ENCODE results near the gene APOL1. TPM values are rescaled to one million over a fixed set of nuclear protein-coding genes. Genes with fewer than 3 reads are reported as not detected.

APOL1 gene
- total and polyA plus RNA-seq, 9 of the 15 experiments (the other 6 are each of a cell fraction or from before 2014, with no cell fraction given) = 2.5 to 9.7 (median 5.6) TPM

DNA sequence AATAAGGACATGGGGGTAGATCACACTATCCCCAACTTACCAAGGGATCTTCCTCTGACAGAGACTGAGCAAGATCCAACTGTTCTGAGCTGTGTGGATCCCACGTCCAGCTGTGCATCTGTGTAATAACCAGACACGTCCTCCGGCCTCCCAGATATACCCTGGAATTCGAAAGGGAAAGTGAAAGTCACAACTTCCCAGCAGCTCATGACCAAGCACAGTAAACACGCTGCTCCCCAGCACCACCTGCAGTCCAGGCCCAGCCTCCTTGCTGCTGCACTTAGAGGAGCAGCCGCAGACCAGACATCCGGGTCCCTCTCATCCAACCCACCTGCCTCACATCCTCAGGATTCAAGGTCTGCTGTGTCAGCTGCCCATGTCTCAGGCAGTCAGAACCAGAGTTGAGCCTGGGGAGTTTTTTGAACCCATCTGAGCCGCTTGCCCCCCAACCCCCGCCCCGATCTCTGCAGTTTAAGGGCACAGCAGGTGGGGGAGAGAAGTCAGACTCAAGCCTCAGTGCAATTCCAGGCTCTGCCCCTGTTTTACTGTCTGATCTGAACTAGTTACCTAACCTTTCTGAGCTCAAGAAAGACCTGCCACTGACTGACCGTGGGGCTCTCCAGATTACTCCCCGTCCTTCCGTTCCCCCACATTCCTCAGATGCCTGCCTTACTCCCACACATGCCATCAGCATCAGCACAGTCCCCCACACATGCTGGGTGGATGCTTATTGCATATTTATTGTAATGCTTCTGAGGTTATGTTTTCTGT, 13.3 kb upstream of the APOL1 start, which contains the start of gene APOL2 (continued):
- TF ChIP-seq, protein P1, sequence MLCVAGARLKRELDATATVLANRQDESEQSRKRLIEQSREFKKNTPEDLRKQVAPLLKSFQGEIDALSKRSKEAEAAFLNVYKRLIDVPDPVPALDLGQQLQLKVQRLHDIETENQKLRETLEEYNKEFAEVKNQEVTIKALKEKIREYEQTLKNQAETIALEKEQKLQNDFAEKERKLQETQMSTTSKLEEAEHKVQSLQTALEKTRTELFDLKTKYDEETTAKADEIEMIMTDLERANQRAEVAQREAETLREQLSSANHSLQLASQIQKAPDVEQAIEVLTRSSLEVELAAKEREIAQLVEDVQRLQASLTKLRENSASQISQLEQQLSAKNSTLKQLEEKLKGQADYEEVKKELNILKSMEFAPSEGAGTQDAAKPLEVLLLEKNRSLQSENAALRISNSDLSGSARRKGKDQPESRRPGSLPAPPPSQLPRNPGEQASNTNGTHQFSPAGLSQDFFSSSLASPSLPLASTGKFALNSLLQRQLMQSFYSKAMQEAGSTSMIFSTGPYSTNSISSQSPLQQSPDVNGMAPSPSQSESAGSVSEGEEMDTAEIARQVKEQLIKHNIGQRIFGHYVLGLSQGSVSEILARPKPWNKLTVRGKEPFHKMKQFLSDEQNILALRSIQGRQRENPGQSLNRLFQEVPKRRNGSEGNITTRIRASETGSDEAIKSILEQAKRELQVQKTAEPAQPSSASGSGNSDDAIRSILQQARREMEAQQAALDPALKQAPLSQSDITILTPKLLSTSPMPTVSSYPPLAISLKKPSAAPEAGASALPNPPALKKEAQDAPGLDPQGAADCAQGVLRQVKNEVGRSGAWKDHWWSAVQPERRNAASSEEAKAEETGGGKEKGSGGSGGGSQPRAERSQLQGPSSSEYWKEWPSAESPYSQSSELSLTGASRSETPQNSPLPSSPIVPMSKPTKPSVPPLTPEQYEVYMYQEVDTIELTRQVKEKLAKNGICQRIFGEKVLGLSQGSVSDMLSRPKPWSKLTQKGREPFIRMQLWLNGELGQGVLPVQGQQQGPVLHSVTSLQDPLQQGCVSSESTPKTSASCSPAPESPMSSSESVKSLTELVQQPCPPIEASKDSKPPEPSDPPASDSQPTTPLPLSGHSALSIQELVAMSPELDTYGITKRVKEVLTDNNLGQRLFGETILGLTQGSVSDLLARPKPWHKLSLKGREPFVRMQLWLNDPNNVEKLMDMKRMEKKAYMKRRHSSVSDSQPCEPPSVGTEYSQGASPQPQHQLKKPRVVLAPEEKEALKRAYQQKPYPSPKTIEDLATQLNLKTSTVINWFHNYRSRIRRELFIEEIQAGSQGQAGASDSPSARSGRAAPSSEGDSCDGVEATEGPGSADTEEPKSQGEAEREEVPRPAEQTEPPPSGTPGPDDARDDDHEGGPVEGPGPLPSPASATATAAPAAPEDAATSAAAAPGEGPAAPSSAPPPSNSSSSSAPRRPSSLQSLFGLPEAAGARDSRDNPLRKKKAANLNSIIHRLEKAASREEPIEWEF (CRISPR knock-in tag; IDR thresholded peaks at IDR 0.05) = no peak
- no peak for TF ChIP-seq LARP7 (IDR thresholded peaks at IDR 0.05)
- TF ChIP-seq SMC3 (conservative IDR thresholded peaks at IDR 0.05; ENCODE audit: insufficient read depth, low read depth, low read length) = 0 out of 2 replicates have a peak, but pooled peaks have one; percentile 17
- TF ChIP-seq TRIM24 (IDR thresholded peaks at IDR 0.05) = no peak
- peak; percentile 65; the same call in 1 of the 2 replicates for TF ChIP-seq NFE2 (IDR thresholded peaks at IDR 0.05; ENCODE audit: low read depth)
- TF ChIP-seq FIP1L1 (IDR thresholded peaks at IDR 0.05; ENCODE audit: low read depth, low read length, poor library complexity, severe bottlenecking) = no peak
- no peak for TF ChIP-seq KAT7 (CRISPR knock-in tag; IDR thresholded peaks at IDR 0.05; ENCODE audit: borderline replicate concordance)
- TF ChIP-seq, protein P2, sequence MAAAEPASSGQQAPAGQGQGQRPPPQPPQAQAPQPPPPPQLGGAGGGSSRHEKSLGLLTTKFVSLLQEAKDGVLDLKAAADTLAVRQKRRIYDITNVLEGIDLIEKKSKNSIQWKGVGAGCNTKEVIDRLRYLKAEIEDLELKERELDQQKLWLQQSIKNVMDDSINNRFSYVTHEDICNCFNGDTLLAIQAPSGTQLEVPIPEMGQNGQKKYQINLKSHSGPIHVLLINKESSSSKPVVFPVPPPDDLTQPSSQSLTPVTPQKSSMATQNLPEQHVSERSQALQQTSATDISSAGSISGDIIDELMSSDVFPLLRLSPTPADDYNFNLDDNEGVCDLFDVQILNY (CRISPR knock-in tag; IDR thresholded peaks at IDR 0.05) = no peak
- TF ChIP-seq FOXM1 (IDR thresholded peaks at IDR 0.05; ENCODE audit: low read depth) = peak; percentile 85
- no peak for TF ChIP-seq FOXM1 (CRISPR knock-in tag; IDR thresholded peaks at IDR 0.05; ENCODE audit: low read depth)
- TF ChIP-seq, protein P3, sequence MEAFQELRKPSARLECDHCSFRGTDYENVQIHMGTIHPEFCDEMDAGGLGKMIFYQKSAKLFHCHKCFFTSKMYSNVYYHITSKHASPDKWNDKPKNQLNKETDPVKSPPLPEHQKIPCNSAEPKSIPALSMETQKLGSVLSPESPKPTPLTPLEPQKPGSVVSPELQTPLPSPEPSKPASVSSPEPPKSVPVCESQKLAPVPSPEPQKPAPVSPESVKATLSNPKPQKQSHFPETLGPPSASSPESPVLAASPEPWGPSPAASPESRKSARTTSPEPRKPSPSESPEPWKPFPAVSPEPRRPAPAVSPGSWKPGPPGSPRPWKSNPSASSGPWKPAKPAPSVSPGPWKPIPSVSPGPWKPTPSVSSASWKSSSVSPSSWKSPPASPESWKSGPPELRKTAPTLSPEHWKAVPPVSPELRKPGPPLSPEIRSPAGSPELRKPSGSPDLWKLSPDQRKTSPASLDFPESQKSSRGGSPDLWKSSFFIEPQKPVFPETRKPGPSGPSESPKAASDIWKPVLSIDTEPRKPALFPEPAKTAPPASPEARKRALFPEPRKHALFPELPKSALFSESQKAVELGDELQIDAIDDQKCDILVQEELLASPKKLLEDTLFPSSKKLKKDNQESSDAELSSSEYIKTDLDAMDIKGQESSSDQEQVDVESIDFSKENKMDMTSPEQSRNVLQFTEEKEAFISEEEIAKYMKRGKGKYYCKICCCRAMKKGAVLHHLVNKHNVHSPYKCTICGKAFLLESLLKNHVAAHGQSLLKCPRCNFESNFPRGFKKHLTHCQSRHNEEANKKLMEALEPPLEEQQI (IDR thresholded peaks at IDR 0.05) = no peak
- peak; percentile 98 to 99 for TF ChIP-seq FOXK2 (conservative IDR thresholded peaks at IDR 0.05 in 1 of 2, IDR thresholded peaks at IDR 0.05 in 1 of 2; ENCODE audit: low read depth in 2 of 2)
- TF ChIP-seq MCM3 (IDR thresholded peaks at IDR 0.05) = no peak
- TF ChIP-seq RBFOX2 (IDR thresholded peaks at IDR 0.05; ENCODE audit: low read depth, low read length) = 0 out of 2 replicates have a peak, but pooled peaks have one; percentile 19
- TF ChIP-seq ZSCAN32 (CRISPR knock-in tag; IDR thresholded peaks at IDR 0.05) = no peak
- TF ChIP-seq FOXJ2 (tag; IDR thresholded peaks at IDR 0.05) = peak; percentile 81
- TF ChIP-seq, protein P4, sequence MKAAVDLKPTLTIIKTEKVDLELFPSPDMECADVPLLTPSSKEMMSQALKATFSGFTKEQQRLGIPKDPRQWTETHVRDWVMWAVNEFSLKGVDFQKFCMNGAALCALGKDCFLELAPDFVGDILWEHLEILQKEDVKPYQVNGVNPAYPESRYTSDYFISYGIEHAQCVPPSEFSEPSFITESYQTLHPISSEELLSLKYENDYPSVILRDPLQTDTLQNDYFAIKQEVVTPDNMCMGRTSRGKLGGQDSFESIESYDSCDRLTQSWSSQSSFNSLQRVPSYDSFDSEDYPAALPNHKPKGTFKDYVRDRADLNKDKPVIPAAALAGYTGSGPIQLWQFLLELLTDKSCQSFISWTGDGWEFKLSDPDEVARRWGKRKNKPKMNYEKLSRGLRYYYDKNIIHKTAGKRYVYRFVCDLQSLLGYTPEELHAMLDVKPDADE (conservative IDR thresholded peaks at IDR 0.05; ENCODE audit: control insufficient read depth, low read depth, low read length) = peak; percentile 60; the same call in 1 of the 2 replicates
- TF ChIP-seq BACH1 (tag; IDR thresholded peaks at IDR 0.05) = no peak
- no peak for TF ChIP-seq SRSF7 (optimal IDR thresholded peaks at IDR 0.05; ENCODE audit: low read depth, low read length)

Measured in K562 (cell line).